ENCODE data around the gene RNFT2.

RNFT2 gene

GRCh38 chr12:116884871-116885270, 146.8 kb downstream of the RNFT2 start:
- no peak overlapping the region for H3K9ac ChIP-seq (ENCODE audit: low read length)
- H3K4me1 ChIP-seq (ENCODE audit: control insufficient read depth, low read depth, low read length): peaks cover 13% of the 10 kb centered on the region
- H3K36me3 ChIP-seq (ENCODE audit: control insufficient read depth, low read depth, low read length): no peaks in the 10 kb centered on the region
- no peaks in the 10 kb centered on the region for H3K9me3 ChIP-seq (ENCODE audit: control insufficient read depth, low read depth, low read length)
- no peak overlapping the region for H3K27ac ChIP-seq (ENCODE audit: low read length)
- H3K27me3 ChIP-seq (ENCODE audit: control insufficient read depth, insufficient read depth, low read length): peaks cover 44% of the 10 kb centered on the region
- no peak overlapping the region for H3K4me3 ChIP-seq (ENCODE audit: low read length)

GRCh38 chr12:116885491-116885890, 147.4 kb downstream of the RNFT2 start:
- Histone ChIP-seq H3K36me3 (ENCODE audit: control insufficient read depth, low read depth, low read length) (no peaks in the 10 kb centered on the region), H3K9me3 (ENCODE audit: control insufficient read depth, low read depth, low read length) (no peaks in the 10 kb centered on the region), H3K27ac (ENCODE audit: low read length) (no peak overlapping the region), H3K4me3 (ENCODE audit: low read length) (no peak overlapping the region), H3K4me1 (ENCODE audit: control insufficient read depth, low read depth, low read length) (peaks cover 7% of the 10 kb centered on the region), H3K9ac (ENCODE audit: low read length) (no peak overlapping the region), H3K27me3 (ENCODE audit: control insufficient read depth, insufficient read depth, low read length) (peaks cover 37% of the 10 kb centered on the region)

GRCh38 chr12:116887244-116887643, 149.1 kb downstream of the RNFT2 start:
- Histone ChIP-seq H3K4me3 (ENCODE audit: low read length) (no peak overlapping the region), H3K9me3 (ENCODE audit: control insufficient read depth, low read depth, low read length) (no peaks in the 10 kb centered on the region), H3K27me3 (ENCODE audit: control insufficient read depth, insufficient read depth, low read length) (peaks cover 25% of the 10 kb centered on the region), H3K9ac (ENCODE audit: low read length) (no peak overlapping the region), H3K36me3 (ENCODE audit: control insufficient read depth, low read depth, low read length) (no peaks in the 10 kb centered on the region), H3K27ac (ENCODE audit: low read length) (no peak overlapping the region), H3K4me1 (ENCODE audit: control insufficient read depth, low read depth, low read length) (peaks cover 4% of the 10 kb centered on the region)

- H3K4me3 ChIP-seq (ENCODE audit: low read length): no peak overlapping the region
- no peak overlapping the region for H3K9ac ChIP-seq (ENCODE audit: low read length)
- H3K36me3 ChIP-seq (ENCODE audit: control insufficient read depth, low read depth, low read length): no peaks in the 10 kb centered on the region
- peaks cover 4% of the 10 kb centered on the region for H3K4me1 ChIP-seq (ENCODE audit: control insufficient read depth, low read depth, low read length)
- H3K27me3 ChIP-seq (ENCODE audit: control insufficient read depth, insufficient read depth, low read length): peaks cover 18% of the 10 kb centered on the region
- no peaks in the 10 kb centered on the region for H3K9me3 ChIP-seq (ENCODE audit: control insufficient read depth, low read depth, low read length)
- H3K27ac ChIP-seq (ENCODE audit: low read length): no peak overlapping the region
Measured at GRCh38 chr12:116887897-116888296, 149.8 kb downstream of the RNFT2 start.

GRCh38 chr12:116890330-116890729, 152.2 kb downstream of the RNFT2 start:
- Histone ChIP-seq H3K4me3 (ENCODE audit: low read length) (no peak overlapping the region), H3K27me3 (ENCODE audit: control insufficient read depth, insufficient read depth, low read length) (no peaks in the 10 kb centered on the region), H3K36me3 (ENCODE audit: control insufficient read depth, low read depth, low read length) (no peaks in the 10 kb centered on the region), H3K4me1 (ENCODE audit: control insufficient read depth, low read depth, low read length) (peaks cover 4% of the 10 kb centered on the region), H3K9ac (ENCODE audit: low read length) (no peak overlapping the region), H3K27ac (ENCODE audit: low read length) (no peak overlapping the region), H3K9me3 (ENCODE audit: control insufficient read depth, low read depth, low read length) (no peaks in the 10 kb centered on the region)

- H3K27me3 ChIP-seq (ENCODE audit: control insufficient read depth, insufficient read depth, low read length): no peaks in the 10 kb centered on the region
- no peaks in the 10 kb centered on the region for H3K9me3 ChIP-seq (ENCODE audit: control insufficient read depth, low read depth, low read length)
- no peak overlapping the region for H3K9ac ChIP-seq (ENCODE audit: low read length)
- peaks cover 4% of the 10 kb centered on the region for H3K4me1 ChIP-seq (ENCODE audit: control insufficient read depth, low read depth, low read length)
- H3K36me3 ChIP-seq (ENCODE audit: control insufficient read depth, low read depth, low read length): no peaks in the 10 kb centered on the region
- no peak overlapping the region for H3K27ac ChIP-seq (ENCODE audit: low read length)
- no peak overlapping the region for H3K4me3 ChIP-seq (ENCODE audit: low read length)
Measured at GRCh38 chr12:116891019-116891418, 152.9 kb downstream of the RNFT2 start.

- Histone ChIP-seq H3K9me3 (ENCODE audit: control insufficient read depth, low read depth, low read length) (no peaks in the 10 kb centered on the region), H3K9ac (ENCODE audit: low read length) (no peak overlapping the region), H3K4me3 (ENCODE audit: low read length) (no peak overlapping the region), H3K4me1 (ENCODE audit: control insufficient read depth, low read depth, low read length) (peaks cover 4% of the 10 kb centered on the region), H3K27me3 (ENCODE audit: control insufficient read depth, insufficient read depth, low read length) (no peaks in the 10 kb centered on the region), H3K36me3 (ENCODE audit: control insufficient read depth, low read depth, low read length) (no peaks in the 10 kb centered on the region), H3K27ac (ENCODE audit: low read length) (no peak overlapping the region)
Measured at GRCh38 chr12:116892349-116893140, 154.4 kb downstream of the RNFT2 start.

GRCh38 chr12:116894913-116895312, 156.8 kb downstream of the RNFT2 start:
- no peaks in the 10 kb centered on the region for H3K9me3 ChIP-seq (ENCODE audit: control insufficient read depth, low read depth, low read length)
- no peak overlapping the region for H3K9ac ChIP-seq (ENCODE audit: low read length)
- peaks cover 4% of the 10 kb centered on the region for H3K4me1 ChIP-seq (ENCODE audit: control insufficient read depth, low read depth, low read length)
- H3K36me3 ChIP-seq (ENCODE audit: control insufficient read depth, low read depth, low read length): no peaks in the 10 kb centered on the region
- H3K4me3 ChIP-seq (ENCODE audit: low read length): no peak overlapping the region
- no peak overlapping the region for H3K27ac ChIP-seq (ENCODE audit: low read length)
- H3K27me3 ChIP-seq (ENCODE audit: control insufficient read depth, insufficient read depth, low read length): no peaks in the 10 kb centered on the region

- no peaks in the 10 kb centered on the region for H3K27me3 ChIP-seq (ENCODE audit: control insufficient read depth, insufficient read depth, low read length)
- H3K4me3 ChIP-seq (ENCODE audit: low read length): no peak overlapping the region
- no peak overlapping the region for H3K27ac ChIP-seq (ENCODE audit: low read length)
- peaks cover 4% of the 10 kb centered on the region for H3K4me1 ChIP-seq (ENCODE audit: control insufficient read depth, low read depth, low read length)
- H3K9me3 ChIP-seq (ENCODE audit: control insufficient read depth, low read depth, low read length): no peaks in the 10 kb centered on the region
- no peak overlapping the region for H3K9ac ChIP-seq (ENCODE audit: low read length)
- no peaks in the 10 kb centered on the region for H3K36me3 ChIP-seq (ENCODE audit: control insufficient read depth, low read depth, low read length)
Measured at GRCh38 chr12:116896411-116896924, 158.4 kb downstream of the RNFT2 start.

GRCh38 chr12:116897476-116897875, 159.4 kb downstream of the RNFT2 start:
- Histone ChIP-seq H3K27ac (ENCODE audit: low read length) (no peak overlapping the region), H3K9ac (ENCODE audit: low read length) (no peak overlapping the region), H3K4me1 (ENCODE audit: control insufficient read depth, low read depth, low read length) (no peaks in the 10 kb centered on the region), H3K27me3 (ENCODE audit: control insufficient read depth, insufficient read depth, low read length) (no peaks in the 10 kb centered on the region), H3K9me3 (ENCODE audit: control insufficient read depth, low read depth, low read length) (no peaks in the 10 kb centered on the region), H3K4me3 (ENCODE audit: low read length) (no peak overlapping the region), H3K36me3 (ENCODE audit: control insufficient read depth, low read depth, low read length) (no peaks in the 10 kb centered on the region)

GRCh38 chr12:116898669-116899068, 160.6 kb downstream of the RNFT2 start:
- Histone ChIP-seq H3K36me3 (ENCODE audit: control insufficient read depth, low read depth, low read length) (no peaks in the 10 kb centered on the region), H3K27ac (ENCODE audit: low read length) (no peak overlapping the region), H3K4me3 (ENCODE audit: low read length) (no peak overlapping the region), H3K27me3 (ENCODE audit: control insufficient read depth, insufficient read depth, low read length) (no peaks in the 10 kb centered on the region), H3K9ac (ENCODE audit: low read length) (no peak overlapping the region), H3K4me1 (ENCODE audit: control insufficient read depth, low read depth, low read length) (no peaks in the 10 kb centered on the region), H3K9me3 (ENCODE audit: control insufficient read depth, low read depth, low read length) (no peaks in the 10 kb centered on the region)

GRCh38 chr12:116901612-116902011, 163.5 kb downstream of the RNFT2 start:
- H3K9ac ChIP-seq (ENCODE audit: low read length): no peak overlapping the region
- no peak overlapping the region for H3K27ac ChIP-seq (ENCODE audit: low read length)
- no peaks in the 10 kb centered on the region for H3K27me3 ChIP-seq (ENCODE audit: control insufficient read depth, insufficient read depth, low read length)
- H3K4me1 ChIP-seq (ENCODE audit: control insufficient read depth, low read depth, low read length): peaks cover 2% of the 10 kb centered on the region
- H3K4me3 ChIP-seq (ENCODE audit: low read length): no peak overlapping the region
- no peaks in the 10 kb centered on the region for H3K9me3 ChIP-seq (ENCODE audit: control insufficient read depth, low read depth, low read length)
- no peaks in the 10 kb centered on the region for H3K36me3 ChIP-seq (ENCODE audit: control insufficient read depth, low read depth, low read length)

All from iPS-18a (cell line).